ENCODE measurements around the gene PNPLA3.

The PNPLA3 gene

GRCh38 chr22:43992331-43992821, 68.8 kb downstream of the PNPLA3 start:
- TF ChIP-seq CTCF (conservative IDR thresholded peaks at IDR 0.05; ENCODE audit: low read depth, low read length), result no peak
- no peak for DNase-seq (ENCODE audit: low read depth)
- H3K4me3 ChIP-seq (ENCODE audit: low read depth, low read length), result no peak overlapping the region

- TF ChIP-seq CTCF (conservative IDR thresholded peaks at IDR 0.05; ENCODE audit: low read depth, low read length), result peak; percentile 99
These were observed 69.6 kb downstream of the PNPLA3 start for GRCh38 chr22:43993072-43993760.

GRCh38 chr22:43994006-43994405, 70.4 kb downstream of the PNPLA3 start:
- no peak for TF ChIP-seq CTCF (conservative IDR thresholded peaks at IDR 0.05; ENCODE audit: low read depth, low read length)
- H3K4me3 ChIP-seq (ENCODE audit: low read depth, low read length), result no peak overlapping the region
- DNase-seq (ENCODE audit: low read depth), result no peak

More at GRCh38 chr22:43993072-43993760, 69.6 kb downstream of the PNPLA3 start:
- H3K4me3 ChIP-seq (ENCODE audit: low read depth, low read length), result no peak overlapping the region
- peak; percentile 78 for DNase-seq (ENCODE audit: low read depth)

- no peak for TF ChIP-seq CTCF (conservative IDR thresholded peaks at IDR 0.05; ENCODE audit: low read depth, low read length)
- no peak overlapping the region for H3K4me3 ChIP-seq (ENCODE audit: low read depth, low read length)
- no peak for DNase-seq (ENCODE audit: low read depth)
These were observed 70.8 kb downstream of the PNPLA3 start for GRCh38 chr22:43994416-43994815.

GRCh38 chr22:43995057-43995685, 71.6 kb downstream of the PNPLA3 start:
- no peak overlapping the region for H3K4me3 ChIP-seq (ENCODE audit: low read depth, low read length)
- TF ChIP-seq CTCF (conservative IDR thresholded peaks at IDR 0.05; ENCODE audit: low read depth, low read length), result no peak
- DNase-seq (ENCODE audit: low read depth), result no peak

- TF ChIP-seq CTCF (conservative IDR thresholded peaks at IDR 0.05; ENCODE audit: low read depth, low read length), result no peak
- no peak for DNase-seq (ENCODE audit: low read depth)
- no peak overlapping the region for H3K4me3 ChIP-seq (ENCODE audit: low read depth, low read length)
These were observed 72.2 kb downstream of the PNPLA3 start for GRCh38 chr22:43995798-43996169.
